ENCODE measurements around the gene PERM1.
"Not testable (repeated sequence)": the region's sequence is repeated elsewhere in the genome, so short reads cannot be mapped to it uniquely, and the experiment has no call there.

PERM1 gene

DNA sequence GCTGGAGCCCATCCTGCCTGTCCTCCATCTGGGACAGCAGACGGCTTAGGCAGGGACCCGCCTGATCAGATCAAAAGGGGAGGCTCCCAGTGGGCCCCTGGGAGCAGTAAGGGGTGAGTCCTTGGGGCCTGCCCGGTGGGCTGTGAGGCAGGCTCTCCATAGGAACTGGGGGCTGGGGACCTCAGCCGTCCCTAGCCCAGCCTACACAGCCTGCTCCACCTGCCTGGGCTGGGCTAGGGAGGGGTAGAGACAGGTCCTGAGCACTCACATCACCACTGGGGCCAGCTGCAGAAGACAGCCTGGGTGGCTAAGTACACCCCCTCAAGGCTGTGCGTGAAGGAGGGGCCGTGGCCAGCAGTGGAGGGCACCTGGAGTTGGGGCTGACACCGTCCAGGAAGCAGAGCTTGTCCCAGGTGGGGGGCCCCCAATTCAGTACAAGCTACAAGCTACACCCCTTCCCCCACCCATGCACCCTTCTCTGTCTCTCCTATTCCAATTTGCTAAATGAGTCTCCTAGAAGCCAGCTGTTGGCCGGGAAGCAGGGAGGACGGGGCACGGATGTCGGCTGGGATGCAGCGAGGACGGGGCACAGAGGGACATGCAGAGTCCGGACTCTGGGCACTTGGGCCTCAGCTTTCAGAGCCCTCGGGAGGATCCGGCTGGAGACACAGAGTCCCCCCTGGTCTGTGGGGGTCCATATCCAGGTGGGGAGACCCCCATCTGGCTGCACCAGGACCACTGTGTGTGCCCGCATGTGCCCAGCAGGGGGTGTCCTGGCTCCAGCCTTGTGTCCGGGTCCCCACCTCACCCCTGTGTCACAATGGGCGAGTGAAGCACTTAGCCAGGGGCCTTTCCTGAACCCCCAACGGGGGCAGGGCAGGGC, 33.1 kb upstream of the PERM1 start:
- no peak for DNase-seq

DNA sequence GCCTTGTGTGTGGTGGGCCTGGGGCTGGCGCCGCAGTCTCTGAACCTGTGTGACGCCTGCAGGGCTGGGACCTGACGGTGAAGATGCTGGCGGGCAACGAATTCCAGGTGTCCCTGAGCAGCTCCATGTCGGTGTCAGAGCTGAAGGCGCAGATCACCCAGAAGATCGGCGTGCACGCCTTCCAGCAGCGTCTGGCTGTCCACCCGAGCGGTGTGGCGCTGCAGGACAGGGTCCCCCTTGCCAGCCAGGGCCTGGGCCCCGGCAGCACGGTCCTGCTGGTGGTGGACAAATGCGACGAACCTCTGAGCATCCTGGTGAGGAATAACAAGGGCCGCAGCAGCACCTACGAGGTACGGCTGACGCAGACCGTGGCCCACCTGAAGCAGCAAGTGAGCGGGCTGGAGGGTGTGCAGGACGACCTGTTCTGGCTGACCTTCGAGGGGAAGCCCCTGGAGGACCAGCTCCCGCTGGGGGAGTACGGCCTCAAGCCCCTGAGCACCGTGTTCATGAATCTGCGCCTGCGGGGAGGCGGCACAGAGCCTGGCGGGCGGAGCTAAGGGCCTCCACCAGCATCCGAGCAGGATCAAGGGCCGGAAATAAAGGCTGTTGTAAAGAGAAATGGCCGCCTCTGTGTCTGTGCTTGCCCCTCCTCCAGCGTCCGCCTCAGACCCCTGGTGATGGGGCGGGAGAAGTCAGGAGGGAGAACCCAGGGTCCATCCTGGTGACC, 32.2 kb upstream of the PERM1 start:
- no peak for DNase-seq

DNA sequence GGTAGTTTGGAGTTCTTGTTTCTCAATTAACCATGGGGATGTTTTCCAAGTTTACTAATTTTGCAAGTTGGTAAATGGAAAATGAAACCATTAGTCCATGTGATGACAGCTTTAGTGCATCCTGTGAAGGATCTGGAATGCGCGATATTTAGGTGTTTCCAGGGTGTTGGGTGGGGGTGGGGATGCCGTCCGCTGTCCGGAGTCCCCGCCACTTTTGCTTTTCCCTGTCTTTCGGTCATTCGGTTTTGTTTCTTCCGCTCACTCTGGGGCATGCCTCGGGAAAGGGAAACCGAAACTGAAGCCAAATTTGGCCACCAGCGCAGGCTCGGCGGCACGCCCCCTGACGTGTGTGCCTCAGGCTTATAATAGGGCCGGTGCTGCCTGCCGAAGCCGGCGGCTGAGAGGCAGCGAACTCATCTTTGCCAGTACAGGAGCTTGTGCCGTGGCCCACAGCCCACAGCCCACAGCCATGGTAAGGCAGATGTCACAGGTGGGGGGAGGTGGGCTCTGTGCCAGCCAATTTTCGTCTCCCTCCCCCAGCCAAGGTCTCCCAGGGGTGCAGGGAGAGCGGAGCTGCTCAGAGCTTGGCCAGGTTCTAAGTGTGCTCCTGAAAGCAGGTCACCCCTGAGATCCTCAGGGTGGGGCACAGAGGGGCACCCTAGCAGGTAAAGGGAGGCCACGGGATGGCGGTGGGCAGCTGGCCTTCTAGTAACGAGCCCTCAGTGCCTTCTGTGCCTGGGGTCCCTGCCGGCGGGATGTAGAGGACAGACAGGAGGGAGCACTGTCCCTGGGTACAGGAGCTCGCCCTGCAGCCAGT, 31.4 kb upstream of the PERM1 start, which contains the start of gene ISG15:
ISG15 (plus strand) TSS at position 393 of the 817 bp plus-strand sequence; CDS start at position 470, 77 bp downstream.
- DNase-seq, result peak; percentile 11

DNA sequence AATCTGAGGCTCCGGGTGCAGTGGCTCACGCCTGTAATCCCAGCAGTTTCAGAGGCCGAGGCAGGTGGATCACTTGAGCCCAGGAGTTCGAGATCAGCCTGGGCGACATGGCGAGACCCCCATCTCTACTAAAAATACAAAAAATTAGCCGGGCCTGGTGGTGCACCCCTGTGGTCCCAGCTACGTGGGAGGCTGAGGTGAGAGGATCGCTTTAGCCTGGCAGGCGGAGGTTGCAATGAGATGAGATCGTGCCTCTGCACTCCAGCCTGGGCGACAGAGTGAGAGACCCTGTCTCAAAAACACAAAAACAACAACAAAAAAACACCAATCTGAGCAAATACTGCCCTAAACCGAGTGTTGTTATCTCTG, 30.8 kb upstream of the PERM1 start:
- not testable (repeated sequence) for DNase-seq

DNA sequence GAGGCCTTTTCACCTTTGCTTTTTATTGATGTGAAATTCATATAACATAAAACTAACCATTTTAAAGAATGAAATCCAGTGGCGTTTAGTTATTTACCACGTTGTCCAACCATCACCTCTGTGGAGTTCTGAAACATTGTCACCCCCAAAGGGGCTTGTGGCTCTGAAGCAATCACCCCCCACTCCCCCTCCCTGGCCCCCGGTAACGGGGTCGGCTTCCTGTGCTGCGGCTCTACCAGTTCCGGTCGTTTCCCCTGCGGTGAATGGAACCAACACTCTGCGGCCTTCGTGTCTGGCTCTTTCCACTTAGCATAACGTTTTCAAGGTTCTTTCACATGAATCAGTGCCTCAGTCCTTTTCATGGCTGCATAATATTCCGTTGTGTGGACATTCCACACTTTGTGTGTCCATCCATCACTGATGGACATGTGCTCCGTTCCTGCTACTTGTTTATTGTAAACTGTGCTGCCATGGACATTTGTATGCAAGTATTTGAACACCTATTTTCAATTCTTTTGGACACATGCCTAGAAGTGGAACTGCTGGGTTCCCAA, 29.6 kb upstream of the PERM1 start:
- no peak for DNase-seq

DNA sequence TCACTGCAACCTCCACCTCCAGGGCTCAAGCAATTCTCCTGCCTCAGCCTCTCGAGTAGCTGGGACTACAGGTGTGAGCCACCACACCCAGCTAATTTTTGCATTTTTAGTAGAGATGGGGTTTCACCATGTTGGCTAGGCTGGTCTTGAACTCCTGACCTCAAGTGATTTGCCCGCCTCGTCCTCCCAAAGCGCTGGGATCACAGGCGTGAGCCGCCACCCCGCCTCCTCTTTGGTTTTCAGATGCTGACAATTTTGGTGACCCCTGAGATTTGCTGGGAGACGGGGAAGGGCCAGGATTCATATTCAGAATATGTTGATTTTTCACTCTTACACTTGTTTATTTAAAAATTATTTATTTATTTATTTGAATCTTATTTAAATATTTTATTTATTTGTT, 28.2 kb upstream of the PERM1 start:
- not testable (repeated sequence) for DNase-seq

DNA sequence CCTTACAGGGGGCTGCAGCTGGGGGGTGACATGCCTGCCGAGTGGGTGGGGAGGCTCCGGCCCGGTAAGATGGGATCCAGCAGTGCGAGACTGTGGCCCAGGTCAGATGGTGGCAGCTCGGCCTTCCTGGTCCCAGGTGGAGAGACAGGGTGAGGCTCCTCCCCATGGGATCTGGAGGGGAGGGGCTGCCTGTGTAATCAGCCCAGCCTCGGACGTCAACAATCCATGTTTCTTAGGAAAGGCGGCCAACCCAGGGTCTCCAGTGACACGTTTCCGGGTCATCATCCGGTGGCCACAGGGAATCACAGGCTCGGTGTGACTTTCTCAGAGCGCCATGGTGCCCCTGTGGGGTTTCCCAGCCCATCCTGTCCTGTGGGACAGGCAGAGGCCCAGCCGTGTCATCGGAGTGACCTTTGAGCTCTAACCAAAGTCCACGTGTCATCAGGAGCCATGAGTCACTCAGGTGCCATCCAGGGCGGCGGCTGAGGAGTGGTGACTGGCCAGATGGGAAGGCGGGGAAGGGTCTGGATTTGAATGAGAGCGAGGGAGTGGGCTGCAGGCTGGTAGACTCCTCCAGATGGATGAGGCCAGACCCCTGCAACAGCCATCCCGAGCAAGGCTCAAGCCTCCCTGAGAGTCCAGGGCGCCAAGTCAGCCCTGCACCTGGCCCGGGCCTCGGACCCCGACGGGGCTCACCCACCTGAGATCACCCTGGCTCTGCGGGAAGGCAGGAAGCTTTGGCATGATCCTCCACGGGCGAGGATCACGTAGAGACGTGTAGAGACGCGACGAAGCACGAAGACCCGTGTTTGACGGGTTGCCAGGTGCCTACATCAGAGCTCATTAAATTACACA, 24.6 kb upstream of the PERM1 start:
- DNase-seq, result no peak

DNA sequence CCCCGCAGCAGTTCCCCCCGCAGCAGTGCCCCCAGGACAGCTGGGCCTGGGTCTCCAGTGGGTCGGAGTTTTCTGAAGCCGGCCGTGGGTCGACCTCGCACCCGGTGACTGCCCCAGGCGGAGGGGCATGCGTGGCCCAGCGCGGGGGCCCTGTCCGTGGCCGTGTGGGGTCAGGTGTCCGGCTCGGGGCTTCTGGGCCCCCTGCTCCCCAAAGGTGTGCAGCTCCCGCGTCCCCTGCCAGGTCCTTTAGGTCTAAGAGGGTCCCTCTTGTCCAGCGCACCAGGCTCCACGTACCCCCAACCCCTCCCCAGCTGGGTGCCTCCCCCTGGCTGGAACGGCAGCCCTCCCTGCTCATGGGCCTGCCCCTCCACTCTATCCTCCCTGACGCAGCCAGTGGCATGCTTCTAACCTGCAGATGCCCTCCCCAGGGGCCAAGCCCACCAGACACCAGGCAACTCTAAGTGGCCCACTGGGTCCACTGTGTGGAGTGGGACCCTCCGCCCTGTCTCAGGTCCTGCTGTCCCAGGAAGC, 23.9 kb upstream of the PERM1 start:
- DNase-seq, result no peak

DNA sequence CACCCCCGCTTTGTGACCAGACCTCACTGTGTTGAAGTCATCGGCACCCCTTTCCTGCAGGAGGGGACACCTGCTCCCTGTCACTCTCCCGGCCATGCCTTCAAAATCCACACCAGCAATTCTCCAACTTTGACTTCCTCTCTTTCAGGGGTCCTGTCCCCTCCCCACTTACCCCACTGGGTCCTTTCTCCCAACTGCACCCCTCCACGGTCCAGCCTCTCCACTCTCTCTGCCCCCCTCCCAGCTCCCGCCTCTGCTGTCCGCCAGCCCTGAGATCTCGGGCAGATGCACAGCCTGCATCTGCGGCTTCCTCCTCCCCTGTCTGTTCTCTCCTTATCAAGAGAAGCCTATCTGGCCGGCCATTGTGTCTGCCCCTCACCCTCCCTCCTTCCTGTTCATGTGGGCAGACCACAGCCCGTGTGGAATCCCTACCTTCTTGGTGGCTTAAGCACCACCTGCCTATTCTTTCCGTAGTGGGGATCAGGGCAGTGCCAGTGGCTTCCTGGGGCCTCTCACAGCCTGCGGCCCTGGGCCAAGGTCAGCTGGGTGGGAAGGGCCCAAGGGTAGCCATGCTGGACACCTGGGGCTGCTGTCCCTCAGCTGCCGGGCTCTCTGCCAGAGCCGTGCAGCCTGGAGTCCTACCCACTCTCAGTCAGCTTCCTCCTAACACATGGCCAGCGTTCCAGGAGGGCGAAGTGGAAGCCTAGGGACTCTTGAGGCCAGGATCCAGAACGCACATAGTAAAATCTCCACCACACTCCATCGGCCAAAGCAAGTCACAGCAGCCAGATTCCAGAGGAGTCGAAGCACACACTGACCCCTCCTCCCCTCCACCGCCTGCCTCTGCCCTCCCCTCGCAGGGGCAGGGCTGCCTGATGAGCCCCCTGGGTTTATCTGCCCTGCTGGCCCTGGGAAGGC, 23.1 kb upstream of the PERM1 start:
- DNase-seq, result no peak

DNA sequence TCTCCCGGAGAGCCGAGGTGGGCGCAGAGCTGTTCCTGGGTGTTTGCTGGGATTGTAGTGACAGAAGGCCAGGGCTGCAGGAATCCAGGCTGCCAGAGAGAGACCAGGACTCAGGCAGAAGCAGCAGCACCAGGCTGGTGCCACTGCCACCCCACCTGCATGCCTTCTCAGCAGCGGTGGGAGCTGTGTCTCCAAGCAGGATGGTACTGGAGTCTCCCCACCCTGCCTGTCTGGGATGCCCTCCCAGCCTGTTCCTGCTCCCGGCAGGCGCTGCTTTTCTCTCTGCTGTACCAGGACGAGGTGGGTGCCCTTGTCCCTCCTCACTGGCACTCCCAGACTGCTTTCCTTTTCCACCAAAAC, 22.5 kb upstream of the PERM1 start:
- no peak for DNase-seq

DNA sequence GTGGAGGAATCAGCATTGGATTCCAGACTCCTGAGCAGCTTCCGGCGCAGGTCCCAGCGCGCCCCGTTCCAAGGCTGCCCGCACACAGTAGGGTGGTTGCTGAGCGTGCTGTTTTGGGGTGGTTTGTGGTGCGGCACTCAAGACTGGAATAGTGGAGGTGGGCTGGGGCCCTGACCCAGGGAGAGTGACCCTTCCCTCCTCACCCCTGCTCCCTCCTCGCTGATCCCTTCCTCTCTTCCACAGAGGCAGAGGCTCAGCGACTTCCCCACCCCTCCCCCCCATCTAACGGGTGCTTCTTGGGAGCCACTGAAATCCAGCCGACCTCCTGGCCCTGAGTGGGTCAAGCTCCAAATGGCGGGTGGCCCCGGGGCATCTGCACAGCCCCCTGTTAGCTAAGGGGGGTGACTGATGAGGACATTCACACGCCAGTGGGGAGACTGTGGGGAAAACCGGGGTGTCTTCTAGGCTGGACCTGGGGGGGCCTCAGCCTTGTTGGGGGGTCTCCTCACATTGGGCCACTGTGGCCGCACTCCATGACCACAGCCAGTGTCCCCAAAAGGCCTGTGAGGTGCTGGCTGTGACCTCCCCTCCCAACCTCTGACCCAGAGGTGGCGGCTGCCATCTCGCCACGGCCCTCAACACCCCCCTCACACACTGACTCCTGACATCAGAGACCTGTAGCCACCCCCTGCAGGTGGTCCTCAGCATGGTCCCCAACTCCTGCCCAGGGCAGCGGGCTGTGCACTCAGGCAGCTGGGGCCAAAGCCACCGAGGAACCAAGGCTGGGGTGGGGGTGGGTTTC, 21.9 kb upstream of the PERM1 start:
- no peak for DNase-seq

DNA sequence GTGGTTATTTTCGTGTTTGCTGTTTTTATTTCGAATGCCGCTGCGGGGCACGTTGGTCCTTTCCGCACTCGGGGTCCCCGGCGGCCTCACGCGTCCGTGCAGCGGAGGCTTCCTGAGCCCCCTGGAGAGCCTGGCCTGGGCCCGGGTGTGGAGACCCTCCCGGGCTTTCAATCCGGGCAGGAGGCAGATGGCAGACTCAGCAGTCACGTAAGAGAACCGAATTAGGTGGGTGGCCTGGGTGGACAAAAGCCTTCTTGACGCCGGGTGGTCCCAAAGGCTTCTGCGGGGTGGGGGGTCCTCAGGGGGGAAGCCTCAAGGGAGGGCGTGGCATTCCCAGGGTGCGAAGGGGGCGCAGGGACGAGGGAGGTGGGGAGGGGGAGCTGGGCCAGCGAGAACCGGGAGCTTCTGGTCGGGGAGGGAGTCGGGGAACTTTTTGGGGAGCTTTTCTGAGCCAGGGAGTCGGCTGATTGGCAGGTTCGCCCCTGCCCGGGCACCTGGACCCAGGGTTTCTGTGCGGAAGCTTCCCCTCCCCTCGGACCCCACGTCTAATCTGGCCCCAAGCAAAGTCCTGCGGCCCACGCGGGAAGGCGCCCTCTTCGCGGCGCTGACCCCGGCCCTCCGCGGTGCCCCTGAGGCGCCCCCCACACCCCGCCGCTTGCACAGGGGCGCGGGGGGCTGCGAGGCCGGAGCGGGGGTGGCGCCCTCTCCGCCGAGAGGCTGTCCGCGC, 19.3 kb upstream of the PERM1 start:
- DNase-seq, result no peak

DNA sequence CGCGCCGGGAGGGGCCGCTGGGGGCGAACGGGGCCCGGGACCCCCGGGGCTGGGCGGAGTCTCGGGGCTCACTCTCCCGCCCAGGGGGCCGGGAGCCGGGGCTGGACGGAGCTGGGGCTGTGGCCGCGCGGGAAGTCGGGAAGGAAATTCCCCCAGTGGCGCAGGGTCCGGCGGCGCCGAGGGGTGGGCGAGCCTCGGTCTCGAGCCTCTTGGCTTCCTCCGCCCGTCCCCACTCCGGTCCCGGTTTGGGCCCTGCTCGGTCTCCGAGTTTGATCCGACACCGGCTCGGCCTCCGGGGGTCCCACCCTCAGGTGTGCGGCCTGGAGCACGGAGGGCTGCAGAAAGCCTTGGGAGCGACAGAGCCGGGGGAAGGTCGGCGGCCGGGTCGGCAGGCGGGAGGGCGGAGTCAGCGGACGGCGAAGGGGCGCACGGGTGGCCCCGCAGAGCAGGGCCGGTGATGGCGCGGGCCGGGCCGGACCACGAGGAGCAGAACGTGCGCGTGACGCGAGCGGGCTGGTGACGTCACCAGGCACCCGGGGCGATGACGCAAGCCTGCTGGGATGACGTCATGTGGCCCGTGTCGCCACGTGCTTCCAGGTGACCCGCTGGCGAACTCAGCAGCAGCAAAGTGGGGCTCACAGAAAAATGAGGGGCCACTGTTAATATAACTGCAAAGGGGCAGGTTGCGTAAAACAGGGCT, 18.6 kb upstream of the PERM1 start:
- DNase-seq, result peak; percentile 77

DNA sequence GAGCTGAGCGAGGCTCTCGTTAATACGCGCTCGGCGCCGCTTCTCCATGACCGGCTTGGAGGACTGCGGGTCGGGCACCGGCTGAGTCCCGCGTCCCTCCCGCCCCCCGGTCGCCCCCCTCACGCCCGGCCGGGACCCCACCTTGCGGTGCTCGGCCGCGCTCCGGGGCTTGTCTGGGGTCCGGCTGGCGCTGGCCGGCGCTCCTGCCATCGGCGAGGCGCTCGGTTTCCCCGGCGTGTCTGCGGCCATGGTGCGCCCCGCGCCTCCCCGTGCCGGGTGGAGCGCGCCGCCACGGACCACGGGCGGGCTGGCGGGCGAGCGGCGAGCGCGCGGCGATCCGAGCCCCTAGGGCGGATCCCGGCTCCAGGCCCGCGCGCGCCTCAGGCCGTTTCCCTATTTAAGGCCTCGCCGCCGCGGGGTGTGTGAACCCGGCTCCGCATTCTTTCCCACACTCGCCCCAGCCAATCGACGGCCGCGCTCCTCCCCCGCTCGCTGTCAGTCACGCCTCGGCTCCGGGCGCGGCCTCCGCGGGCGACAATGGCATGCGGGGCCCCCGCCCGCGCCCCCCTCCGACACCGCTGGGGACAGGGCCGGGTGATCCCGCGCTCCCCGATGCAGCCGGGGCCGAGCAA, 17.9 kb upstream of the PERM1 start, which contains the start of gene HES4:
HES4 (minus strand) TSS at position 373 of the 632 bp plus-strand sequence; CDS start at position 249, 124 bp downstream.
- DNase-seq, result peak; percentile 85

DNA sequence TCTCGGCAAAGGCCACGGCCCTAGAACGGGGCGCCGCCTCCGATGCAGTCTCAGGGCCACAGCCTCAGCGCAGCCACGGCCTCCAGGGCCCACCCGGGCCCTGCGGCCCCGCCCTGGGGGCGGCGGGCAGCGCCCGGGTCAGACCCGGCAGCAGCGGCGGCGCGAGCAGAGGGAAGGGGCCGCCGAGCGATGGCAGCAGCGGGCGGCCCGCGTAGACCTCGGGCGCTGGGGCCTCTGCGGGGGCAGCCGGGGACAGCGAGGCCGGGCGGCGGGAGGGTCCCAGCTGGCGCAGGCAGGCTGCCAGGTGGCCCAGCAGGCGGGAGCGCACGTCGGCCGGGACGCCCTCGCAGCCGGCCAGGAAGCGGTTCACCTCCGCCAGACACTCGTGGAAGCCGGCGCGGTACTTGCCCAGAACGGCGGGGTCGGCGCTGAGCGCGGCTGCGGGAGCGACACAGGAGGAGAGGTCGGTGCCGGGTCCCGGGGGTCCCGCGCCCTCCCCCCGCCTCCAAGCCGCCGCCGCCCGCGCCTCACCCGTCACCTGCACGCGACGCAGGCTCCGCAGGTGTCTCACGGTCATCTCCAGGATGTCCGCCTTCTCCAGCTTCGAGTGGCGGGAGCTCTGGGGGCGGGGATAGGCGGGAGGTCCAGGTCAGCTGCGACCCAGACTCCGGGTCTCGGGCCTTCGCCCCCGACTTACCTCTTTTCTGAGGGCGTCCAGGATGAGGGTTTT, 17.3 kb upstream of the PERM1 start:
- DNase-seq, result peak; percentile 25

DNA sequence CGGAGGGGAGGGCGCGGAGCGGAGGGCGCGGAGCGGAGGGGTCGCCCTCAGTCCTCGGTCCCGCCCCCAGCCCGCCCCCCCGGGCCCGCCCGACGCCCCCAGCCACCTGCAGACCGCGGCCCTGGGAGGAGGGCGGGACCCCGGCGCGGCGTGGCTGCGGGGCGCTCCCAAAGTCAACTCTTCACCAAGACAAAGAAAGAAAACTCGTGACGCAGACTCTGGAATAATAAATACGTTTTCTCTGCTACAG, 16.8 kb upstream of the PERM1 start:
- DNase-seq, result no peak

DNA sequence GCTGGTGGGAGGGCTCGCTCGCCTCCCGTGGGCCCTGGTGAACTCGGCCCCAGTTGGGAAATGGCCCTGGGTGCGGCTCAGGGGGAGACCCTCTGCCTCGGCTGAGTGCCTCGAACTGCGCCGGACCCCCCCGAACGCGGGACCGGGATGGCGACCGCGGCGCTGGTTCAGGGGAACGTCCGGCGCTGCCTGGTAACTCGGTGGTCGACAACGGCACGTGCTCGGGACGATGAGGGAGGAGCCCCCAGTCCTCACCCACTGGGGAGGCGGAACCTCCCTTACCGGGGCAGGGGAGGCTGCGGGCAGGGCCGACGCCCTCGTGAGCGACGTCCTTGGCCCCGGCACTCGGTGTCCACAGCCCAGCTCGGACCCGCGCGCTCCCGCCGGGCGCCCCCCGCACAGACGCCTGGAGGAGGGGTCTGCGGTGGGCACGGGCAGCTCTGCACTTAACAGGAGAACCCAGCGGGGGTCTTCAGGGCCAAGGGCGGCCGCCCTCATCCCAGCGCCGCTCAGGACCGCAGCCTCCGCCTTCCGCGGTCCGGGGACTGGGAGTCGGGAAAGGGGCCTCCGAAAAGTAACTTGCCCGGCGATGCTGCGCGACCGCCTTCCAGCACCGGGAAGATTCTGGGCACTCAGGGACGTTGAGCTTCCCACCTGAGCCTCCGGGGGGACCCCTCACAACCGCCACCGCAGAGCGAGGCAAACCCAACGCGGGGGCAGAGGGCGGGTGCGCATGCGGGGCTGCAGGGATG, 16.3 kb upstream of the PERM1 start:
- DNase-seq, result no peak

All from NCI-H446 treated with DMSO at 0.1 percent for 48 hours (cell line).